NCI-H226 (cell line): ENCODE data around the gene XIRP1.
"Not testable (repeated sequence)": the region's sequence is repeated elsewhere in the genome, so short reads cannot be mapped to it uniquely, and the experiment has no call there.

Source experiments
- DNase-seq: peaks from one replicate; pipeline ENCODE4 v3.0.0-alpha.2; 2015

The XIRP1 gene

GRCh38 chr3:39185959-39186691 is 6.3 kb downstream of the XIRP1 start:
- DNase-seq, result no peak

- no peak for DNase-seq
These were observed 7.0 kb downstream of the XIRP1 start for GRCh38 chr3:39185326-39185958.

- DNase-seq, result no peak
These were observed 7.5 kb downstream of the XIRP1 start for GRCh38 chr3:39184968-39185285.

- no peak for DNase-seq
These were observed 8.1 kb downstream of the XIRP1 start for GRCh38 chr3:39184081-39184967.

GRCh38 chr3:39183211-39184080 is 8.9 kb downstream of the XIRP1 start:
- DNase-seq, result no peak

- no peak for DNase-seq
These were observed 10.7 kb downstream of the XIRP1 start for GRCh38 chr3:39181408-39182335.

GRCh38 chr3:39180546-39181346 is 11.6 kb downstream of the XIRP1 start:
- peak; percentile 80 for DNase-seq

- DNase-seq, result no peak
These were observed 12.2 kb downstream of the XIRP1 start for GRCh38 chr3:39180183-39180545.

- no peak for DNase-seq
These were observed 13.8 kb downstream of the XIRP1 start for GRCh38 chr3:39178553-39178952.

GRCh38 chr3:39177708-39178332 is 14.6 kb downstream of the XIRP1 start:
- peak; percentile 87 for DNase-seq

- no peak for DNase-seq
These were observed 16.2 kb downstream of the XIRP1 start for GRCh38 chr3:39176025-39176714.

GRCh38 chr3:39173318-39174125 is 18.9 kb downstream of the XIRP1 start:
- no peak for DNase-seq

GRCh38 chr3:39171860-39172259 is 20.5 kb downstream of the XIRP1 start:
- DNase-seq, result no peak

- DNase-seq, result not testable (repeated sequence)
These were observed 21.5 kb downstream of the XIRP1 start for GRCh38 chr3:39170877-39171276.

GRCh38 chr3:39170461-39170860 is 21.9 kb downstream of the XIRP1 start:
- DNase-seq, result no peak

- no peak for DNase-seq
These were observed 22.7 kb downstream of the XIRP1 start for GRCh38 chr3:39169712-39170111.

GRCh38 chr3:39168156-39168780 is 24.1 kb downstream of the XIRP1 start:
- no peak for DNase-seq

- peak; percentile 74 for DNase-seq
These were observed 25.4 kb downstream of the XIRP1 start for GRCh38 chr3:39166932-39167532.
